Measurements from ENCODE around the gene PLPP7.

The PLPP7 gene

DNA sequence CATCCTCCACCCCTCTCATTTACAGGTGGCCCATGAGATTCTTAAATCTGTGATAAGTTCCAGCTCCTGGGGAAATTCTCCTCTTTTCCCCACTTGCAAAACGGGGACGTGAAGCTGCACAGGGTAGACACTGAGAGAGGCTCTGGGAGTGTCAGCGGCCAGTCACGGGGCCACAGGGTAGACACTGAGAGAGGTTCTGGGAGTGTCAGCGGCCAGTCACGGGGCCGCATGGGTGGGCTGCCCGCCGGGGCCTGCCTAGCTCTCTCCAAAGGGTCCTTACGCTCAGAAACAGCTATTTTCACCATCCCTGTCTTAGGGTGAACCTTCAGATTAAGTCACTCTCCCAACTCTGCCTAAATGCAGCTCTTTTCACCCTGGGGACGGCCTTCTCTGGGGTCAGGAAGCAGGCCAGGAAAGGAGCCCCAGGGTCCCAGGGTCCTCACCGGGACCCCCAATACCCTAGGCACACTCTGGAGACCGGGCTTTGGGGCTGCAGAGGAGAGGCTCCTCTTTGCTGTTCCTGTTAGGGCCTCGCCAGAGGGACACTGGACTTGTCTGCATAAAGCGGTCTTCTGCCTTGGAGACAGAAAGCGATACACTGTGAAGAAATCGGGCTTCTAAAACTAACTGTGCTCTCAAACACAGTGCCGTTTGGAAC lies 14.7 kb upstream of the PLPP7 start:
- Mint-ChIP-seq H3K36me3 (ENCODE audit: low read depth) (peaks cover 58% of the 10 kb centered on the region), H3K27ac (peak overlapping the region; percentile 96), H3K27me3 (no peaks in the 10 kb centered on the region), H3K4me3 (peak overlapping the region; percentile 98), H3K9me3 (no peaks in the 10 kb centered on the region), H3K4me1 (ENCODE audit: low read depth) (peaks cover 40% of the 10 kb centered on the region)
- DNase-seq, result peak; percentile 67

DNA sequence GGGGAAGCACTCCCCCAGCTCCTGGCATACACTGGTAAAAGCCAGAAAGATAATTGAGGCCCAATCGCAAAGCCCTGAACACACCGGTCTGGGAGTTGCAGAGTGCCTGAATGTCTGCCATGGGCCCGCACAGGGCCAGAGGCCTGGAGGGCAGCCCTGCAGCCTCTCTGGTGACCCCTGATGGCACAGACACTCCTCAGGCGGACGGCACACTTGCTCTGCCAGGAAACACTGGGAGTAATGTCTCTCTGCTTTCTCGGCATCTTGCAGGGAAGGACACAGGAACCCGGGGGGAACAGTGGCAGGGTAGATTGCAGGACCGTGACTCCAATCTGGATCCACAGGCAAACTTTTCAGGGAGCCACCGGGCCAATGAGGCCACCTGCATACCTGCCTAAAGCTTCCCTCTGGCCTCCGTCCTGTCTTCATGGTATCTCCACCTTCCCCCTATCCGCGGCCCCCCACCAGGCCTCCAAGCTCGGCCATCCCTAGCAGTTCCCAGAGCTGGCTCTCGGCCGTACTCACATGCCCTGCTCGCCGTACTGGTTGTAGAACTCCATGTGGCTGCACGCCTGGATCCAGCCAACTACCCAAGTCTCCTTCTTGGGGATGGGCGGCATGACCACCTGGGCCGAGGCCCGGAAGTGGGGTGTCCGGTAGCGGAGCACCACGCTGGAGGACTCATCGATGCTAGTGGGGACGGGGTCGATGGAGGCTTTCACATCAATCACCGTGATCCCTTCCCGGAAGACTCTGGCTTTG lies 14.0 kb upstream of the PLPP7 start:
- Mint-ChIP-seq H3K36me3 (ENCODE audit: low read depth) (peaks cover 55% of the 10 kb centered on the region), H3K4me1 (ENCODE audit: low read depth) (peaks cover 36% of the 10 kb centered on the region), H3K27me3 (no peaks in the 10 kb centered on the region), H3K4me3 (peak overlapping the region; percentile 98), H3K9me3 (no peaks in the 10 kb centered on the region), H3K27ac (peak overlapping the region; percentile 96)
- DNase-seq, result peak; percentile 70

DNA sequence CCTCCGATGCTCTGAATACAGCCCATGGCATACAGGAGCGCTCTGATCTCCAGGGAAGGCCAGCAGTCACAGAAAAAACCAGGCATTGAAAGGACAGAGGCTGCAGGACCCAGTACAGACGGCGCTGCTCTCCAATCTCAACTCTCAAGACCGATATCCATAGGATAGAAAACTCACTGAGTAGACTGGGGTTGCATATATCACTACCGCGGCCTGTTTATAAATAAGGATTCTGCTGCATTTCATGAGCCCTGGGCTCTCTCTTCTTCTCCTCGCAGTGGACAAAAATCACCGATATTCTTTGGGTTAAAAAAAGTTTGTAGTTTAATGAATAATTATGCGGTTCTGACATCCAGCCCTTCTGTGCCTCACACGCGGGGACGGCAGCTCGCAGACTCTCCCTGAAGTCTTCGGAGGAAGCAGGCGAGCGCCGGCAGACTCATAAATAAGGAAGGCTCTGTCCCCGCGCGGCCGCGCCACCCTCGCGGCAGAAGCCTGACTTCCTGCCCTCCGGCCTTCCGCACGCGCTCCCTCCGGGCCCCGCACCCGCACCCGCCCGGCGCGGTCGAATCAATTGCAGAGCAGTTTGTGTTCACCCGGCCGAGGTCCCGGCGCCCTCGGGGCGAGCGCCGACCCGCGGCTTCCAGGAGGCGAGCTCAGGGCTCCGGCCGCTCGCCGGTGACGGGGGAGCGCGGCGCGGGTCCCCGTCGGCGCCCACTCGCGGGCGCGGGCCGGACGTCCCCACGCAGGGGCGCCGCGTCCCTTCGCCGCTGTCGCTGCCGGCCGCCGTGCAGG lies 13.2 kb upstream of the PLPP7 start, which contains the start of gene FAM78A:
FAM78A (minus strand) TSS at position 417 of the 795 bp plus-strand sequence; CDS start at position 86, 331 bp downstream.
- Mint-ChIP-seq H3K4me1 (ENCODE audit: low read depth) (peaks cover 30% of the 10 kb centered on the region), H3K27me3 (no peaks in the 10 kb centered on the region), H3K4me3 (peak within 1 kb of the TSS; percentile 98), H3K27ac (peak within 1 kb of the TSS; percentile 96), H3K9me3 (no peaks in the 10 kb centered on the region), H3K36me3 (ENCODE audit: low read depth) (peaks cover 49% of the 10 kb centered on the region)
- DNase-seq, result peak; percentile 75

DNA sequence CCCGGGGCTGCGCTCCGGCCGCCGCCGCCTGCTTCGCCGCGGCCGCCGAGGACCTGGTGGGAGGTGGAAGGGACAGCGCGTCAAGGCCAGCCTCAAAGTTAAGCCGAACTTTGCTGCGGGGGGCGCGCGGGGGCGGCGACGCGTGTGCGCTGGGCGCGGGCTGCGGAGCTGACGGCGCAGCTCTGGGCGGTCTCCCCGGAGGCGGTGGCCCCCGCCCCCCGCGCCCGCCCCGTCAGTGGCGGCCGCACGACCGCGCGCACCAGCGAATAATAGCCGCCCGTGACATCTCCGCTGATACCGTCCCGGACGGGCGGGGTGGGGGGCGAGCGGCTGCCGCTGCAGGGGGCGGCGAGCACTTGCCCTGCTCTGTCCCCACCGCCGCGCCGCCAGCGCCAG lies 12.6 kb upstream of the PLPP7 start:
- peaks cover 1% of the 10 kb centered on the region for H3K27me3 Mint-ChIP-seq
- DNase-seq, result peak; percentile 71
- H3K4me1 Mint-ChIP-seq (ENCODE audit: low read depth), result peaks cover 28% of the 10 kb centered on the region
- H3K27ac Mint-ChIP-seq, result peak overlapping the region; percentile 68
- H3K36me3 Mint-ChIP-seq (ENCODE audit: low read depth), result peaks cover 43% of the 10 kb centered on the region
- peak overlapping the region; percentile 68 for H3K4me3 Mint-ChIP-seq
- no peaks in the 10 kb centered on the region for H3K9me3 Mint-ChIP-seq

DNA sequence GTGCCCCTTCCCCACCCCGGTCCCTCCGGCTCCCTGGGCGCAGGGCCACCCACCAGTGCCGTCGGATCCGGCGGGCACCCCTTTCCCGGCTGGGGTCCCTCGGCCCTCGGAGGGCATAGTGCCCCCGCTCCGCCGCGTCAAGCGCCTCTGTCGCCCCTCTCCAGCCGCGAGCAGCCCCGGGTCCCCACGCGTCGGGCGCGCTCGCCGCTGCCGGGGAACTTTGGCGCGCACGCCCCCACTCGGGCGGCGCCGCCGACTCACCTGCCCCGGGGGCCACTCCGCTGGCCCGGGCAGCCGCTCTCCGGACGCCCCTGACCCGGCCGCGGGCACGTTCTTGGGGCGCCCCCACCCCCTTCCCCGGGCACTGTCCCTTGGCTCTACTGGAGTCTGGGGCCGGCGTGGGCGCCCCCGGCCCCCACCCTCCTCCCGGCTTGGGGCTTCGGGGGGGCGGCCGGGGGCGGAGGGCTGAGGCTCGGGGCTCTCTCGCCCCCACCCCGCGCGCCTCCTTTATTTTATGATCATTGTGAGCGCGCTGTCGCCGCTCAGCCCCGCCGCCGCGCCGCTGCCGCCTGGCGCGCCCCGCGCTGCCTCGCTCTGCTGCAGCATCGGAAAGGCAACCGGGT lies 12.1 kb upstream of the PLPP7 start:
- Mint-ChIP-seq H3K4me1 (ENCODE audit: low read depth) (peaks cover 28% of the 10 kb centered on the region), H3K4me3 (peak overlapping the region; percentile 38), H3K27me3 (peaks cover 6% of the 10 kb centered on the region), H3K36me3 (ENCODE audit: low read depth) (peaks cover 38% of the 10 kb centered on the region), H3K9me3 (no peaks in the 10 kb centered on the region), H3K27ac (no peak overlapping the region)
- no peak for DNase-seq

DNA sequence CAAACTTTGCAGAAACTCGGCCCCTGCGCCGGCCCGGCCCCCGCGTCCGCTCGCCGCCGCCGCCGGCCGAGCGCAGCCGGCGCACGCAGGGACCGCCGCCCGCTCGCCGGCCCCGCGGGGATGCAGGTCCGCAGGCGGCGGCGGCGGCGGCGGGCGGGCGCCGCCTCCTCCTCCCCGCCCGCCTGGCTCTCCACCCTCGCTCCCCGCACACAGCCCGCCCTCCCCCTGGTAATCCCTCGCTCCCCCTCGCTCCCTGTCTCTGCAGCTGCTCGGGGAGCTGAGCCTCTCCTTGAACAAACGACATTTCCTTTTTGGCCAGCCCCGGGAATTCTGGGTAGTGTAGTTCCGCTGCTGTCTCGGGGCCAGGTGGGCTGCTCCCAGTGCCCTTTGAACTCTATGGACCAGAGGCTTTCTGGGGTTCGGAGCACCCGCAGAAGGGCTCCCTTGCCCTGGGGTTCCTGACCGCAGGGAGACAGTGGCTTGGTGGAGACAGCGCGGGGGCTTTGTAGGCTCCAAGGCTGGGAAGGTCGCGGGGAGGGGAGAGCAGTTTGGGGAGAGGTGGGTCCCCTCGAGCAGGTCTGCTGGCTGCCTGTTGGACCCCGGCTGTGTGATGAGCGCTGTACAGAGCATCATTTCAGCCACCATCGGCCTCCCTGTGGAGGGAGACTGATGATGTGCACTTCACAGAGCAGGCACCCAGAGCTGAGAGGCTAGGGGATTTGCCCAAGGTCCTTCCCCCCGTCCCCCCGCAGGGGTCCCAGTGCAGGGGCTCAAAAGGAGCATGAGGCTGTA lies 11.4 kb upstream of the PLPP7 start:
- DNase-seq, result peak; percentile 78
- no peaks in the 10 kb centered on the region for H3K9me3 Mint-ChIP-seq
- H3K36me3 Mint-ChIP-seq (ENCODE audit: low read depth), result peaks cover 34% of the 10 kb centered on the region
- H3K4me1 Mint-ChIP-seq (ENCODE audit: low read depth), result peaks cover 24% of the 10 kb centered on the region
- peak overlapping the region; percentile 77 for H3K4me3 Mint-ChIP-seq
- peak overlapping the region; percentile 84 for H3K27ac Mint-ChIP-seq
- peaks cover 6% of the 10 kb centered on the region for H3K27me3 Mint-ChIP-seq

DNA sequence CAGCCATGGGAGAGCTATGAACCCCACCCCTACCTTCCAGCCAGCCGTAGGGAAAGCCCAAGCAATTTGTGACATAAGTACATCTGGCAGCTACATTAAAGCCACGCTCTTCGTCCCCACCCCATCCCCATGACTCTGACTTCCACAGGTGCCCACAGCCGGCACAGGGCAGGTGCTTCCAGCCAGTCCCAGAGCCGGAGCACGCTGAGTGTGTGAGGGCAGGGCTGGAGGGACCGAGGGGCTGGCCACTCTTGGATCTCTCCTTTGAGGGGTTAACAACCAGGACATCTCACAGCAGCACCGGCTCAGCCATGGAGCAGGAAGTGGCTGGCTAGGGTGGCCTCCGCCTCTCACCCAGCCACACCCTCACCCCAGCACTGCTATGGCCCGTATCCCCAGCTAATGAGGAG lies 10.8 kb upstream of the PLPP7 start:
- peaks cover 9% of the 10 kb centered on the region for H3K27me3 Mint-ChIP-seq
- no peaks in the 10 kb centered on the region for H3K9me3 Mint-ChIP-seq
- peak; percentile 63 for DNase-seq
- H3K36me3 Mint-ChIP-seq (ENCODE audit: low read depth), result peaks cover 28% of the 10 kb centered on the region
- H3K4me1 Mint-ChIP-seq (ENCODE audit: low read depth), result peaks cover 25% of the 10 kb centered on the region
- H3K4me3 Mint-ChIP-seq, result peak overlapping the region; percentile 77
- H3K27ac Mint-ChIP-seq, result peak overlapping the region; percentile 84

DNA sequence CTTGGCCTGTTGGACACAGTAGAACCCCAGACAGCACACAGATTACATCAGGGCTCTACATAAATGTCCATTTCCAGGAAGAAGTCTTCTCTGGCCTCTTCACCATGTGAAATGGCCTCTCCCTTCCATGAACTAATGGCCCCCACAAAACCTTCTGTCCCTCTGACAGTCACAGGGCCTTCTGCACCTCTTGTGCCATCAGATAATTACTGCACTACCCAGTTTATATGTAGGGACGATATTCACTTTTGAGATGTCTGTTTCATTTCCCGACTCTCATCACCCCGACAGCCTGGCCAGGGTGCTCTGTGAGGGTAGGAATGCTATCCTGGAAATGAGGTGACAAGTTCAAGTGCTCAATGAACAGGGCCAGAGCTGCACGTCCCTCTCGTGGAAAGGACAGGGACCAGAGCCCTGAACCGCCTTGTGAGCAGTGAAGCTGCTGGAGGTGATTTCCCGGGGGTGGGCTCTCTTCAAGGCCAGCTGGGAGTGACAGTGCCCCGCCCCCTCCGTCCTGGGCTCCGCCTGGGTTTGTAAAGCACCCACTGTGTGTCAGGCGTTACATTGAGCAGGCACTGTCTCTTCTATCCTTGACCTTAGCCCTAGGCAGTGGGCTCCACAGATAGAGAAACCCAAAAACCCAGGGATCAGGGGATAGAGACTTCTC lies 10.2 kb upstream of the PLPP7 start:
- H3K27ac Mint-ChIP-seq, result peak overlapping the region; percentile 84
- peak overlapping the region; percentile 77 for H3K4me3 Mint-ChIP-seq
- H3K9me3 Mint-ChIP-seq, result no peaks in the 10 kb centered on the region
- H3K4me1 Mint-ChIP-seq (ENCODE audit: low read depth), result peaks cover 25% of the 10 kb centered on the region
- H3K27me3 Mint-ChIP-seq, result peaks cover 9% of the 10 kb centered on the region
- H3K36me3 Mint-ChIP-seq (ENCODE audit: low read depth), result peaks cover 21% of the 10 kb centered on the region
- DNase-seq, result no peak

DNA sequence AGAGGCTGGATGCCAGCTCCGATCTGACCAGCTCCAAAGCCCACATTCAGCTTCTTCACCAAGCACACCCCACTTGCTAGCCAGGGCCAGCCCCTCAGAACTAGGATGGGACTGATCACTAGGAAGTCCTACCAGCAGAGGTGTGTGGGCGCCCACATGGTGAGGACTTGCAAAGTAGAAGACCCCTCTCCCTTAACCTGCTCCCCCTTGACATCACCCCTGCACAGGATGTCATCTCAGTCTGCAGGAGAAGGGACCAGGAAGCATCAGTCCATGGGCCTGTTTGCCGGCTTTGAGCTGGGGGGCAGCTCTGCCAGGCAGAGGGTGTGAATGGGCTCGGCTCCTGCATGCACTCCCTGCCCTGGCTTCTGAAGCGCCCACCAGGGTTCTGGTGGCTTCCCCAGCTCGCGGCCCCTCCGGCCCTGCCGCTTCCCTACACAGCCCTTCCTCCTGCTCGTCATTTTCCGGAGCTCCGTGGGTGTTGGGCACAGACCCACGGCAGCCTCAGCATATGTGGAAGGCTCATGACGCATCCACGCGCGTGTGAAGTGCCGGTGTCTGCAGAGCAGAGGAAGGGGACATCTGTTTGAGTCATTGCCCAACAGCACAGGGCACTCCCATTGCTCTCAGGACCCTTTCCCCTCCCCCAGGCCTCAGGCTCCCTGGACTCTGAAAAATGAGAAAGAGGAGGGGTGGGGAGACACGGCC lies 9.5 kb upstream of the PLPP7 start:
- H3K9me3 Mint-ChIP-seq, result no peaks in the 10 kb centered on the region
- H3K27ac Mint-ChIP-seq, result no peak overlapping the region
- DNase-seq, result no peak
- H3K4me1 Mint-ChIP-seq (ENCODE audit: low read depth), result peaks cover 25% of the 10 kb centered on the region
- H3K36me3 Mint-ChIP-seq (ENCODE audit: low read depth), result peaks cover 15% of the 10 kb centered on the region
- peaks cover 9% of the 10 kb centered on the region for H3K27me3 Mint-ChIP-seq
- H3K4me3 Mint-ChIP-seq, result no peak overlapping the region

DNA sequence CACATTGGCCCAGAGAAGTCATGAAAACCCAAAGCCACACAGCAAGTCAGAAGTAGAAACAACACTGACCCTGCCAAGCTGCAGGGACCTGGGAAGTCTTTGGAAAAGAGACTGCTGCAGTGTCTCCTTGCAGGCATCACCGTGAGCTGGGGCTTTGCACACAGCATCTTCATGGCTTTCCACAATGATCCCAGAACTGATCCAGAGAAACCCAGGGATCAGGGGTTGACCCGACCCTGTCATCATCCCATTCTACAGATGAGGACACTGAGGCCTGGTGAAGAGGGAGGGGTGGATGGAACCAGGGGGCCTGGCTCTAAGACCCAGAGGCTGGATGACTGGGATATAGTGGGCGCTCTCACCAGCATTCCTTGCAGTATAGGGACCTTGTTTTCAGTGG lies 8.9 kb upstream of the PLPP7 start:
- peaks cover 25% of the 10 kb centered on the region for H3K4me1 Mint-ChIP-seq (ENCODE audit: low read depth)
- no peak overlapping the region for H3K4me3 Mint-ChIP-seq
- no peak overlapping the region for H3K27ac Mint-ChIP-seq
- H3K36me3 Mint-ChIP-seq (ENCODE audit: low read depth), result peaks cover 8% of the 10 kb centered on the region
- H3K27me3 Mint-ChIP-seq, result peaks cover 9% of the 10 kb centered on the region
- no peaks in the 10 kb centered on the region for H3K9me3 Mint-ChIP-seq
- DNase-seq, result no peak

DNA sequence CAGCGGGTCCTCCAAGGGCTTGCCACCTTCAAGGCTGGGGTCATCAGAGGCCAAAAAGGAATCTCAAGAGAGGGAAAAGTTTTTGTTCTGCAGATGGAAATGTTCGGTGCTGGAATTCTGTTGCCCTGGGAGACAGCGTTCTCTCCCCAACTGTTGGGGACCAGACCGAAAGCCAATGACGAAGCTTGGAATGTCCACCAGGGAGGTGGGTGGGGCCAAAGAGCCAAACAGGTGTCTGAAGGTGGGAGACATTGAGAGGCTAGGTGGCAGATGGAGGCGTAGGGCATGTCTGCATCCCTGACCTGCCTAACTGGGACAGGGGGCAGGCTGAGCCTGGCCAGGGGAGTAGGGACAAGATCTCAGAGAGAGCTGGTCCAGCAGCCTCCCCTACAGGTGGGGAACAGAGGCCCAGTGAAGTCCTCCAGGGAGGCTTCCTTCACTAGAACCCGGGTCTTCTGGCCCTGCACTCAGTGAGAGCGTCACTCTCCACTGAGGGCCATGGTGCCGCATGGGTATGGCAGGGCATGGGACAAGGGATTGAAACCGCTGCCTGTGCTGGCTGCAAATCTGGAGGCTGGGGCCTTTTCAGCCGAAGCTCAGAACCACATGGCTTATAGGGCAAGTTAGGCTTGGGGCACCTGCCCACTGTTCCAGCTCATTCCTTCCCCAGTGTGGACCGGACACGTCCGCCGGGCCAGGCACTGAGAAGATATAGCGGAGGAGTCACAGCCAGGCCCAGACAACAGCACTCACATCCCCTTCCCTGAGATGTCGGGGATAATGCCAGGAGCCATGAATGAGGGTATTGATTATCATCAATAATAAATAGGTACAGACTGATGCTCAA lies 8.2 kb upstream of the PLPP7 start:
- no peaks in the 10 kb centered on the region for H3K9me3 Mint-ChIP-seq
- peaks cover 1% of the 10 kb centered on the region for H3K36me3 Mint-ChIP-seq (ENCODE audit: low read depth)
- peaks cover 9% of the 10 kb centered on the region for H3K27me3 Mint-ChIP-seq
- no peak for DNase-seq
- H3K4me3 Mint-ChIP-seq, result peak overlapping the region; percentile 8
- peaks cover 25% of the 10 kb centered on the region for H3K4me1 Mint-ChIP-seq (ENCODE audit: low read depth)
- no peak overlapping the region for H3K27ac Mint-ChIP-seq

DNA sequence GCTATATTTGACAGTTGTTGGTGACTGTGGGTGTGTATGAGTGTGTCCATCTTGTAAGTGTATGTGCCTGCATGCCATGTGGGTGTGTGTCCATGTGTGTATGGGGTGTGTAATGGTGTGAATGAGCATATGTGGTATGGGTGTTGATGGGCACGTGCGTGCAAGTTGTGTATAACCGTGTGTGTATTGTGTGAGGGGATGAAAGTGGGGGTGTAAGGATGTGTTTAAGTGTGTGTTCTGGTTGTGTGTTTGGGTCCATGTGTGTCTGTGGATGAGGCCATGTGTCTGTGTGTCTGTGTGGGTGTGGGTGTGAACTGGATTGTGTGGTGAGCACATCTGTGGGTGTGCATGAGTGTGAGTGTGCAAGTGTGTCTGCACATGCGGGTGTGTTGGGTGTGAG lies 7.3 kb upstream of the PLPP7 start:
- DNase-seq, result no peak
- Mint-ChIP-seq H3K4me3 (peak overlapping the region; percentile 8), H3K9me3 (no peaks in the 10 kb centered on the region), H3K27me3 (peaks cover 9% of the 10 kb centered on the region), H3K27ac (no peak overlapping the region), H3K4me1 (ENCODE audit: low read depth) (peaks cover 25% of the 10 kb centered on the region), H3K36me3 (ENCODE audit: low read depth) (no peaks in the 10 kb centered on the region)

All from activated T-cell treated with anti-CD3 and anti-CD28 coated beads, Interleukin-2, amount 50 U/mL, for 24 hours (primary cell).